MM.1S (cell line): ENCODE data around the gene SYNGR1.

Experiments used
- CTCF ChIP-seq: fragments of 300-600 bp; sonication (generic); IDR thresholded peaks from 2 replicates; pipeline ENCODE4 v1.5.1; 2016; ENCODE audit warnings: antibody characterized with exemption, low read length, mixed read lengths
- EZH2 ChIP-seq: fragments of 300-600 bp; sonication (generic); optimal IDR thresholded peaks from 2 replicates; pipeline ENCODE3; 2017; ENCODE audit warnings: low read depth, mild to moderate bottlenecking, antibody characterized with exemption, low read length, mixed read lengths

GRCh38 chr22:39317084-39317774 lies 32.6 kb upstream of the SYNGR1 start:
- TF ChIP-seq CTCF (no peak), EZH2 (no peak)
